A673 (cell line): Measurements from ENCODE around the gene GYS1.

Experiments used
- CTCF ChIP-seq: fragments of 300-800, 200-600 bp; sonication (generic); conservative IDR thresholded peaks from 2 replicates; pipeline ENCODE4 v1.5.1; 2017; ENCODE audit warnings: low read depth, mild to moderate bottlenecking, antibody characterized with exemption, low read length, moderate library complexity, mixed read lengths
- EZH2 ChIP-seq: fragments of 200-600 bp; sonication (generic); IDR thresholded peaks from 2 replicates; pipeline ENCODE4 v1.6.1; 2017; ENCODE audit warnings: borderline replicate concordance, low read depth, mild to moderate bottlenecking, mixed read lengths, antibody characterized with exemption, low read length; ENCODE audit not compliant: poor library complexity, severe bottlenecking

GRCh38 chr19:48934837-48935236 is 58.3 kb downstream of the GYS1 start:
- TF ChIP-seq CTCF = no peak
- no peak for TF ChIP-seq EZH2
